ENCODE measurements around the gene LCP2.
"Not testable (repeated sequence)": the region's sequence is repeated elsewhere in the genome, so short reads cannot be mapped to it uniquely, and the experiment has no call there.

Gene LCP2

DNA sequence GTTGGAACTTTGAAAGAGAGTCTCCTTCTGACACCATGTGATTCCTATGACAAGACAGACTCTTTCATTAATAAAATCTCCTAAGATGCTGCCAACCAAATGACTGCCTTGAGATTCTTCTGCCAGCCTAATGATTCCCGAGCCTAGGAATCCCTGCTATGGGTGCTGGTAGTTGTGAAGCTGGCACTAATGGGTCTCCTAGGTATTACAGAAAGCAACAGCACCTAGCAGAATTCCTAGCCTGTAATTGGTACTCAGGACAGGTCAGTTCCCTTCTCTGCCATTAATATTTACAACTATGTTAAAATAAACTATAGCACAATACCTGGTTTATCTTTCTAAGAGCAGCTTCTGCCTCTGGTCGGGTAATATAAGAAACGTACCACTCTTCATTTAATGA is 45.5 kb downstream of the LCP2 start:
- Histone ChIP-seq H3K79me2 (ENCODE audit: low read length) (no peaks in the 10 kb centered on the region), H3K4me2 (ENCODE audit: low read length) (peak overlapping the region; percentile 53), H3K9ac (ENCODE audit: low read length) (no peak overlapping the region), H4K20me1 (ENCODE audit: insufficient read depth, low read length) (no peaks in the 10 kb centered on the region), H2AFZ (ENCODE audit: low read depth, low read length) (no peak overlapping the region), H3K27me3 (ENCODE audit: low read depth, low read length) (peaks cover 63% of the 10 kb centered on the region), H3K9me3 (ENCODE audit: insufficient read depth, low read length) (no peaks in the 10 kb centered on the region), H3K4me1 (ENCODE audit: low read length) (peaks cover 71% of the 10 kb centered on the region), H3K4me3 (ENCODE audit: low read length) (peak overlapping the region; percentile 26), H3K36me3 (replicated peaks; ENCODE audit: low read depth, low read length) (no peaks in the 10 kb centered on the region), H3K27ac (ENCODE audit: low read length) (no peak overlapping the region)
- TF ChIP-seq EZH2phosphoT487 (IDR thresholded peaks at IDR 0.05; ENCODE audit: low read depth), result no peak
- TF ChIP-seq, protein P1, sequence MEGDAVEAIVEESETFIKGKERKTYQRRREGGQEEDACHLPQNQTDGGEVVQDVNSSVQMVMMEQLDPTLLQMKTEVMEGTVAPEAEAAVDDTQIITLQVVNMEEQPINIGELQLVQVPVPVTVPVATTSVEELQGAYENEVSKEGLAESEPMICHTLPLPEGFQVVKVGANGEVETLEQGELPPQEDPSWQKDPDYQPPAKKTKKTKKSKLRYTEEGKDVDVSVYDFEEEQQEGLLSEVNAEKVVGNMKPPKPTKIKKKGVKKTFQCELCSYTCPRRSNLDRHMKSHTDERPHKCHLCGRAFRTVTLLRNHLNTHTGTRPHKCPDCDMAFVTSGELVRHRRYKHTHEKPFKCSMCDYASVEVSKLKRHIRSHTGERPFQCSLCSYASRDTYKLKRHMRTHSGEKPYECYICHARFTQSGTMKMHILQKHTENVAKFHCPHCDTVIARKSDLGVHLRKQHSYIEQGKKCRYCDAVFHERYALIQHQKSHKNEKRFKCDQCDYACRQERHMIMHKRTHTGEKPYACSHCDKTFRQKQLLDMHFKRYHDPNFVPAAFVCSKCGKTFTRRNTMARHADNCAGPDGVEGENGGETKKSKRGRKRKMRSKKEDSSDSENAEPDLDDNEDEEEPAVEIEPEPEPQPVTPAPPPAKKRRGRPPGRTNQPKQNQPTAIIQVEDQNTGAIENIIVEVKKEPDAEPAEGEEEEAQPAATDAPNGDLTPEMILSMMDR (IDR thresholded peaks at IDR 0.05; ENCODE audit: low read depth, low read length), result no peak

DNA sequence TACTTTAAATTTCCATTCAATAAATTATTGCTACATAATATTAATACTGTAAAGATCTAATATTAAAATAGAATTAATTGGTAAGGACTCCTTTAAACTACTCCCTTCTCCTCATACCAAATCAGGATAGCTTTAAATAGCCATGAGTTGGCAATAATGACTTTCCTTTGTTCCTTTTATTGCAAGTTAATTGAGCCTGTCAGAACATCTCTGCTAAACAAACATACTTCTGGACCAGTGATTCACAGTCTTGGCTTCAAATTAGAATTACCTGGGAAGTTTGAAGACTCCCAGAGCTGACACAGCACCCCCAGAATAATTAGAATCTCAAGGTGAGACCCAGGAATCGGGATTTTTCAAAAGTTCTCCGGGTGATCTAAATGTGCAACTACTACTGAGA is 46.1 kb downstream of the LCP2 start:
- Histone ChIP-seq H2AFZ (ENCODE audit: low read depth, low read length) (no peak overlapping the region), H3K4me2 (ENCODE audit: low read length) (peak overlapping the region; percentile 53), H3K9ac (ENCODE audit: low read length) (no peak overlapping the region), H3K27ac (ENCODE audit: low read length) (no peak overlapping the region), H3K27me3 (ENCODE audit: low read depth, low read length) (peaks cover 69% of the 10 kb centered on the region), H3K4me3 (ENCODE audit: low read length) (peak overlapping the region; percentile 26; the same call in 1 of the 2 replicates), H3K79me2 (ENCODE audit: low read length) (no peaks in the 10 kb centered on the region), H3K4me1 (ENCODE audit: low read length) (peaks cover 71% of the 10 kb centered on the region), H3K9me3 (ENCODE audit: insufficient read depth, low read length) (no peaks in the 10 kb centered on the region), H3K36me3 (replicated peaks; ENCODE audit: low read depth, low read length) (no peaks in the 10 kb centered on the region), H4K20me1 (ENCODE audit: insufficient read depth, low read length) (no peaks in the 10 kb centered on the region)
- no peak for TF ChIP-seq EZH2phosphoT487 (IDR thresholded peaks at IDR 0.05; ENCODE audit: low read depth)
- TF ChIP-seq, protein P1 (IDR thresholded peaks at IDR 0.05; ENCODE audit: low read depth, low read length), result no peak

DNA sequence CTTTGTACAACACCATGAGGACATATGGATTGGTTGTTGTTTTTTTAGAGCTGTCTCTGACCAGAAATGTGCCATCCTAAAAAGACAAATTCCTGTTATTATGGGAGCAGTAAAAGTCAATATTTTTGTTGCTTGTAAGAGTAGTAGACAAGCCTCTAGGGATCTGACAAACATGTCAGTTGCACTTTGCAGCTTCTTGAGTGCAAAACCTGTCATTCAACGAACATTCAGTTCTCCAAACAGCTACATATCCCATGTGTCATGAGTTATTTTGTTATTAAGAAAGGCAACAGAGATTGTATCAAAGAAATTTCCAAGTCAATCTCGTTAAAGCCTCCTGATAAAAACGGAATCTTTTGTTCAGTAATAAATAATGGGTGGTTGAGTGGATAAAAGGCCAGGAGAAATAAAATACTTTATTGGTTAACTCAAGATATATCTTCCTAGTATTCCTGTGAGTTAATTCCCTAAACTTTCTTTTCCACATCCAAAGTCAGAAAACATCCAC is 46.7 kb downstream of the LCP2 start:
- H2AFZ ChIP-seq (ENCODE audit: low read depth, low read length), result no peak overlapping the region
- H3K4me3 ChIP-seq (ENCODE audit: low read length), result no peak overlapping the region
- no peaks in the 10 kb centered on the region for H3K9me3 ChIP-seq (ENCODE audit: insufficient read depth, low read length)
- H3K36me3 ChIP-seq (replicated peaks; ENCODE audit: low read depth, low read length), result no peaks in the 10 kb centered on the region
- no peak overlapping the region for H3K4me2 ChIP-seq (ENCODE audit: low read length)
- peaks cover 70% of the 10 kb centered on the region for H3K27me3 ChIP-seq (ENCODE audit: low read depth, low read length)
- H3K4me1 ChIP-seq (ENCODE audit: low read length), result peaks cover 71% of the 10 kb centered on the region
- no peak overlapping the region for H3K9ac ChIP-seq (ENCODE audit: low read length)
- no peaks in the 10 kb centered on the region for H4K20me1 ChIP-seq (ENCODE audit: insufficient read depth, low read length)
- H3K79me2 ChIP-seq (ENCODE audit: low read length), result no peaks in the 10 kb centered on the region
- no peak overlapping the region for H3K27ac ChIP-seq (ENCODE audit: low read length)
- no peak for TF ChIP-seq EZH2phosphoT487 (IDR thresholded peaks at IDR 0.05; ENCODE audit: low read depth)
- TF ChIP-seq, protein P1 (IDR thresholded peaks at IDR 0.05; ENCODE audit: low read depth, low read length), result no peak

DNA sequence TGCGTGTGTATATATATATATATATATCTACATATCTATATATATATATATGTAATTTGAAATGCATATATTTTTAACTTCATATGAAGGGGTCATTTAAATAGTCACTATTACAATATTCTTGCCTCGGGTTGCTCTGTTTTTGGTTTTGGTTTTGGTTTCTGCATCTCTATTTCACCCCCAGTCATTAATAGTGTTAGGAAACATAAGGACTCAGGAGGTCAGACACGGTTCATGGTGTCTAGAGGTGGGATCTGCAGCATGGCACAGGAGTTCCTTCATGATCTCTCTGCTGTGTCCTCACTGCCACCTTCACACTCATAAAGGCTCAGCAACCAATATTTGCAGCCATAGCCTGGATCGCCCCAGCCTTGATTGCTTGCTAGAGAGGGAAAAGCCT is 48.2 kb downstream of the LCP2 start:
- Histone ChIP-seq H3K4me3 (ENCODE audit: low read length) (peak overlapping the region; percentile 55), H3K79me2 (ENCODE audit: low read length) (no peaks in the 10 kb centered on the region), H2AFZ (ENCODE audit: low read depth, low read length) (no peak overlapping the region), H3K36me3 (replicated peaks; ENCODE audit: low read depth, low read length) (no peaks in the 10 kb centered on the region), H3K4me2 (ENCODE audit: low read length) (peak overlapping the region; percentile 61), H3K4me1 (ENCODE audit: low read length) (peaks cover 65% of the 10 kb centered on the region), H3K27ac (ENCODE audit: low read length) (no peak overlapping the region), H3K9ac (ENCODE audit: low read length) (no peak overlapping the region), H3K9me3 (ENCODE audit: insufficient read depth, low read length) (no peaks in the 10 kb centered on the region), H4K20me1 (ENCODE audit: insufficient read depth, low read length) (no peaks in the 10 kb centered on the region), H3K27me3 (ENCODE audit: low read depth, low read length) (peaks cover 55% of the 10 kb centered on the region)
- TF ChIP-seq, protein P1 (IDR thresholded peaks at IDR 0.05; ENCODE audit: low read depth, low read length), result no peak
- no peak for TF ChIP-seq EZH2phosphoT487 (IDR thresholded peaks at IDR 0.05; ENCODE audit: low read depth)

DNA sequence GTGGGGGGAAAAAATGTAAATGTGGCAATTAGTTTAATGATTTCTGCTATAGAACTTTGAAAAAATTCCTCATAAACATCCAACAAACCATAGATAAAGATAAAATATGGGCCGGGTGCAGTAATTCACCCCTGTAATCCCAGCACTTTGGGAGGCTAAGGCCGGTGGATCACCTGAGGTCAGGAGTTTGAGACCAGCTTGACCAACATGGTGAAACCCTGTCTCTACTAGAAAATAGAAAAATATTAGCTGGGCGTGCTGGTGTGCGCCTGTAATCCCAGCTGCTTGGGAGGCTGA is 48.7 kb downstream of the LCP2 start:
- H3K4me2 ChIP-seq (ENCODE audit: low read length), result peak overlapping the region; percentile 79
- not testable (repeated sequence) for H3K79me2 ChIP-seq (ENCODE audit: low read length); H3K27ac ChIP-seq (ENCODE audit: low read length); H3K9ac ChIP-seq (ENCODE audit: low read length); H3K36me3 ChIP-seq (replicated peaks; ENCODE audit: low read depth, low read length); H3K9me3 ChIP-seq (ENCODE audit: insufficient read depth, low read length); H2AFZ ChIP-seq (ENCODE audit: low read depth, low read length); H4K20me1 ChIP-seq (ENCODE audit: insufficient read depth, low read length)
- H3K4me3 ChIP-seq (ENCODE audit: low read length), result peak overlapping the region; percentile 63
- peaks cover 54% of the 10 kb centered on the region for H3K27me3 ChIP-seq (ENCODE audit: low read depth, low read length)
- peaks cover 60% of the 10 kb centered on the region for H3K4me1 ChIP-seq (ENCODE audit: low read length)
